ENCODE measurements around the gene TRIP13. TPM values are rescaled to one million over a fixed set of nuclear protein-coding genes. Genes with fewer than 3 reads are reported as not detected.

Gene TRIP13
- total RNA-seq, 1 experiment from 2014 or later: 42.6 TPM

DNA sequence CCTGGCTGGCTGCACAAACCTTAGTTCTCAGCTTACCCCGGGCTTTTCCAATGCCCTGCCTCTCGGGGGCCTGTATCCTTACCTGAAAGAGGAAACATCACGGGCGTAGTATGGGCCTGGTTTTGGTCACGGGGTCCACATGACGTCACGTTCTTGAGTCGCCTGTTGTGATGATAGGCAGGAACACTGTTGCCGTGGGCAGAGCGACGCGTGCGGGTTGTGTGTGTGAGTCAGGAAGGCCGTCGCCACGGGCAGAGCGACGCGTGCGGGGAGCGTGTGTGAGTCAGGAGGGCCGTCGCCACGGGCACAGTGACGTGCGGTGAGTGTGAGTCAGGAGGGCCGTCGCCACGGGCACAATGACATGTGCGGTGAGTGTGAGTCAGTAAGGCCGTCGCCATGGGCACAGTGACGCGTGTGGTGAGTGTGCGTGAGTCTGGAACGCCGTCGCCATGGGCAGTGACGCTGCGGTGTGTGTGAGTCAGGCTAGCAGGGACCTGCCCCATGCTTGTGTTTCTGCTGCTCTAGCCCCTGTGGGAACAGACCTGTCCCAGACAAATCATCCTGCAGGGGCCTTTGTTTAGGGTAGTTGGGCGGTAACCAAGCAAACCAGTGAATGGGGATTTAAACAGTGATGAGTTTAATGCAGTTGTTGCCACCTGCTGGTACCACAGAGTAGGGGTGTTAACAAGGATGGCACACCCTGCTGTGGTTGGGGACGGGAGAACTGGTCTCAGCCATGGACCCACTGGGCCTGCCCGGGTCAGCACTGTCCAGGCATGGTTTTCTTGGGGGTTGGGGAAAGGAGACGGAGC is 19.8 kb downstream of the TRIP13 start:
- peak overlapping the region in 2 of 3 experiments; percentile 69 to 74; a peak in 4 of 7 replicates for H3K27ac Mint-ChIP-seq
- Histone ChIP-seq H3K23me2 (ENCODE audit: insufficient read length, low read depth, low read length, poor library complexity, severe bottlenecking) (no peaks in the 10 kb centered on the region), H3K9ac (ENCODE audit: extremely low read depth, insufficient read length, low read length) (no peak overlapping the region), H4K91ac (ENCODE audit: insufficient read length, low read depth, low read length) (no peak overlapping the region), H4K20me1 (ENCODE audit: control insufficient read depth, insufficient read depth, insufficient read length) (no peaks in the 10 kb centered on the region), H3K4me2 (ENCODE audit: insufficient read depth, insufficient read length, low read length) (no peak overlapping the region), H2AK5ac (ENCODE audit: insufficient read length, low read length) (no peak overlapping the region), H2AFZ (ENCODE audit: low read length) (no peak overlapping the region), H3K14ac (ENCODE audit: insufficient read depth, low read length) (no peak overlapping the region), H3K23ac (ENCODE audit: insufficient read length, low read depth, low read length) (no peak overlapping the region), H3K9me3 (ENCODE audit: control insufficient read depth, low read depth, low read length) (no peaks in the 10 kb centered on the region), H3K4me1 (ENCODE audit: insufficient read depth, low read length) (no peaks in the 10 kb centered on the region), H3K4ac (ENCODE audit: low read depth, low read length) (no peak overlapping the region), H3K27ac (ENCODE audit: insufficient read length, low read depth, low read length) (no peak overlapping the region), H2BK20ac (ENCODE audit: low read depth, low read length, poor library complexity, severe bottlenecking) (no peak overlapping the region), H3K18ac (ENCODE audit: insufficient read length, low read depth, low read length) (no peak overlapping the region), H3K27me3 (ENCODE audit: insufficient read depth, low read length) (no peaks in the 10 kb centered on the region), H4K8ac (replicated peaks; ENCODE audit: insufficient read length, low read depth, low read length) (no peak overlapping the region), H2BK15ac (ENCODE audit: low read depth, low read length) (no peak overlapping the region), H3T11ph (ENCODE audit: low read length) (no peak overlapping the region), H2BK5ac (ENCODE audit: insufficient read length, low read length) (no peak overlapping the region), H3K79me1 (ENCODE audit: insufficient read depth, low read depth, low read length, poor library complexity, severe bottlenecking) (no peaks in the 10 kb centered on the region), H2BK120ac (ENCODE audit: low read depth, low read length, poor library complexity, severe bottlenecking) (no peak overlapping the region), H3K79me2 (ENCODE audit: insufficient read depth, low read length) (no peaks in the 10 kb centered on the region), H4K5ac (ENCODE audit: insufficient read length, low read depth, low read length) (no peak overlapping the region), H3K56ac (ENCODE audit: insufficient read length, low read depth, low read length) (no peak overlapping the region), H2BK12ac (ENCODE audit: insufficient read length, low read depth, low read length) (no peak overlapping the region)
- no peak for DNase-seq
- peaks cover 0 to 3% of the 10 kb centered on the region in 2 experiments; a peak in 2 of 4 replicates for H3K4me1 Mint-ChIP-seq
- no peaks in the 10 kb centered on the region for H3K27me3 Mint-ChIP-seq (ENCODE audit: low read depth)
- no CpG with 5 or more reads among the region's 44 CpGs for WGBS (ENCODE audit: extremely low coverage, insufficient read length, low lambda C conversion rate)
- TF ChIP-seq, protein P1, sequence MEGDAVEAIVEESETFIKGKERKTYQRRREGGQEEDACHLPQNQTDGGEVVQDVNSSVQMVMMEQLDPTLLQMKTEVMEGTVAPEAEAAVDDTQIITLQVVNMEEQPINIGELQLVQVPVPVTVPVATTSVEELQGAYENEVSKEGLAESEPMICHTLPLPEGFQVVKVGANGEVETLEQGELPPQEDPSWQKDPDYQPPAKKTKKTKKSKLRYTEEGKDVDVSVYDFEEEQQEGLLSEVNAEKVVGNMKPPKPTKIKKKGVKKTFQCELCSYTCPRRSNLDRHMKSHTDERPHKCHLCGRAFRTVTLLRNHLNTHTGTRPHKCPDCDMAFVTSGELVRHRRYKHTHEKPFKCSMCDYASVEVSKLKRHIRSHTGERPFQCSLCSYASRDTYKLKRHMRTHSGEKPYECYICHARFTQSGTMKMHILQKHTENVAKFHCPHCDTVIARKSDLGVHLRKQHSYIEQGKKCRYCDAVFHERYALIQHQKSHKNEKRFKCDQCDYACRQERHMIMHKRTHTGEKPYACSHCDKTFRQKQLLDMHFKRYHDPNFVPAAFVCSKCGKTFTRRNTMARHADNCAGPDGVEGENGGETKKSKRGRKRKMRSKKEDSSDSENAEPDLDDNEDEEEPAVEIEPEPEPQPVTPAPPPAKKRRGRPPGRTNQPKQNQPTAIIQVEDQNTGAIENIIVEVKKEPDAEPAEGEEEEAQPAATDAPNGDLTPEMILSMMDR (conservative IDR thresholded peaks at IDR 0.05): 0 out of 3 replicates have a peak, but pooled peaks have one; percentile 27
- no peaks in the 10 kb centered on the region for H3K9me3 Mint-ChIP-seq
- H3K36me3 Mint-ChIP-seq (ENCODE audit: insufficient read depth in 1 of 3, low read depth in 3 of 3): peaks cover 39 to 95% (median 84%) of the 10 kb centered on the region in 3 experiments
- no peak overlapping the region for H3K4me3 Mint-ChIP-seq

All from H9 (cell line).